ENCODE data around the gene ICA1. TPM values are rescaled to one million over a fixed set of nuclear protein-coding genes. Genes with fewer than 3 reads are reported as not detected.

ICA1 gene
- total and polyA plus RNA-seq, 2 donors (not counting 3 experiments of a cell fraction or from before 2014, with no cell fraction given), result 19.0 to 47.1 TPM

- DNase-seq (ENCODE audit: low read depth, low spot score) (no peak), FAIRE-seq (no peak)
- BruUV-seq (replicated peaks), result no TSS peak
- Histone ChIP-seq H2AFZ (ENCODE audit: low read depth, low read length) (no peak overlapping the region), H3K36me3 (ENCODE audit: control insufficient read depth in 2 of 2, extremely low read depth in 1 of 2, insufficient read depth in 2 of 2, low read length in 2 of 2) (peaks cover 0 to 5% of the 10 kb centered on the region in 2 experiments), H3K27me3 (ENCODE audit: control insufficient read depth in 2 of 2, insufficient read depth in 2 of 2, low read length in 2 of 2) (no peaks in the 10 kb centered on the region), H3K9me1 (replicated peaks; ENCODE audit: control insufficient read depth, extremely low read depth, insufficient read depth, low read length) (no peaks in the 10 kb centered on the region), H3K9ac (replicated peaks; ENCODE audit: extremely low read depth, insufficient read depth, low read length) (no peak overlapping the region), H3K4me2 (ENCODE audit: insufficient read depth, low read length) (no peak overlapping the region), H3K4me3 (replicated peaks in 1 of 3; ENCODE audit: insufficient read depth in 1 of 3, low read depth in 1 of 3, low read length in 3 of 3) (no peak overlapping the region), H3K9me3 (replicated peaks; ENCODE audit: control insufficient read depth, insufficient read depth, low read length) (no peaks in the 10 kb centered on the region), H4K20me1 (replicated peaks; ENCODE audit: control insufficient read depth, extremely low read depth, insufficient read depth, low read length) (no peaks in the 10 kb centered on the region), H3K4me1 (ENCODE audit: control insufficient read depth, extremely low read depth, insufficient read depth, low read length) (no peaks in the 10 kb centered on the region), H3K27ac (ENCODE audit: insufficient read depth, low read depth, low read length) (no peak overlapping the region), H3K79me2 (ENCODE audit: control insufficient read depth, insufficient read depth, low read length) (no peaks in the 10 kb centered on the region)
- intact Hi-C loops (cut with micrococcal nuclease) (loop anchor here (5.0 kb wide), 1 partner anchor 777 kb away; no protein-coding TSS in a partner anchor), dilution Hi-C loops (cut with MboI; ENCODE audit: extremely low pct_ligation_motif_present, low sequenced_read_pairs) (no loop called here)
- TF ChIP-seq MAX (IDR thresholded peaks at IDR 0.05; ENCODE audit: insufficient read depth, insufficient read length), result no peak
- no peak for TF ChIP-seq POLR2A (IDR thresholded peaks at IDR 0.05; ENCODE audit: low read depth, low read length)
- no peak for TF ChIP-seq FOS (IDR thresholded peaks at IDR 0.05; ENCODE audit: borderline replicate concordance, insufficient read depth, low read length)
- no peak for TF ChIP-seq CTCF (IDR thresholded peaks at IDR 0.05; ENCODE audit: extremely low read depth in 1 of 2, insufficient read depth in 1 of 2, low read depth in 1 of 2, low read length in 2 of 2)
- no peak for TF ChIP-seq MYC (IDR thresholded peaks at IDR 0.05; ENCODE audit: low read depth, low read length)
- TF ChIP-seq JUN (IDR thresholded peaks at IDR 0.05; ENCODE audit: borderline replicate concordance, insufficient read depth, insufficient read length, low read depth), result no peak
- TF ChIP-seq EZH2 (IDR thresholded peaks at IDR 0.05; ENCODE audit: borderline replicate concordance, low read depth, low read length, severe bottlenecking), result no peak
- no peak for TF ChIP-seq GATA2 (IDR thresholded peaks at IDR 0.05; ENCODE audit: insufficient read depth, insufficient read length, low read depth, low read length)
- no peak for TF ChIP-seq POLR2AphosphoS5 (IDR thresholded peaks at IDR 0.05; ENCODE audit: insufficient read depth, low read depth, low read length)
- ChIA-PET POLR2A (no interaction called here), CTCF (interaction anchor here (0.8 to 3.0 kb wide), 5 partner anchors 82 to 620 kb away, joined by 3 to 17 read pairs (median 5); no protein-coding TSS in a partner anchor)
These were observed 47.6 kb downstream of the ICA1 start for GRCh38 chr7:8214244-8214824.

Measured in endothelial cell of umbilical vein (primary cell).